Retinal pigment epithelial cell (primary cell): ENCODE measurements around the gene PADI1.

Experiments used
- DNase-seq: peaks from one replicate; pipeline ENCODE4 v3.0.0-alpha.2; 2010; ENCODE audit warnings: low read depth
- H3K4me3 ChIP-seq: 2 replicates; pipeline ENCODE4 v1.5.1; 2011; ENCODE audit warnings: mild to moderate bottlenecking, low read length, control low read depth, moderate library complexity
- CTCF ChIP-seq: conservative IDR thresholded peaks from 2 replicates; pipeline ENCODE4 v1.5.1; 2011; ENCODE audit warnings: low read depth, low read length, control low read depth, inconsistent platforms

The PADI1 gene

GRCh38 chr1:17280894-17281293, 76.0 kb downstream of the PADI1 start:
- no peak for DNase-seq
- TF ChIP-seq CTCF = no peak
- no peak overlapping the region for H3K4me3 ChIP-seq

GRCh38 chr1:17281775-17282181, 76.8 kb downstream of the PADI1 start:
- no peak for DNase-seq
- no peak overlapping the region for H3K4me3 ChIP-seq
- TF ChIP-seq CTCF = no peak

GRCh38 chr1:17282836-17283235, 77.9 kb downstream of the PADI1 start:
- no peak for TF ChIP-seq CTCF
- no peak for DNase-seq
- H3K4me3 ChIP-seq = no peak overlapping the region

- no peak for TF ChIP-seq CTCF
- H3K4me3 ChIP-seq = no peak overlapping the region
- no peak for DNase-seq
These were observed 81.7 kb downstream of the PADI1 start for GRCh38 chr1:17286646-17287045.

GRCh38 chr1:17287130-17287776, 82.3 kb downstream of the PADI1 start:
- TF ChIP-seq CTCF = no peak
- no peak overlapping the region for H3K4me3 ChIP-seq
- no peak for DNase-seq

- peak; percentile 50 for DNase-seq
- H3K4me3 ChIP-seq = no peak overlapping the region
- no peak for TF ChIP-seq CTCF
These were observed 84.8 kb downstream of the PADI1 start for GRCh38 chr1:17289721-17290120.

- H3K4me3 ChIP-seq = no peak overlapping the region
- TF ChIP-seq CTCF = no peak
- no peak for DNase-seq
These were observed 85.6 kb downstream of the PADI1 start for GRCh38 chr1:17290553-17290952.
